ENCODE results near the gene TSACC.
A peak's percentile ranks its signal among the peaks of the same experiment; 100 is the strongest.
"Not testable (repeated sequence)": the region's sequence is repeated elsewhere in the genome, so short reads cannot be mapped to it uniquely, and the experiment has no call there.

TSACC gene

DNA sequence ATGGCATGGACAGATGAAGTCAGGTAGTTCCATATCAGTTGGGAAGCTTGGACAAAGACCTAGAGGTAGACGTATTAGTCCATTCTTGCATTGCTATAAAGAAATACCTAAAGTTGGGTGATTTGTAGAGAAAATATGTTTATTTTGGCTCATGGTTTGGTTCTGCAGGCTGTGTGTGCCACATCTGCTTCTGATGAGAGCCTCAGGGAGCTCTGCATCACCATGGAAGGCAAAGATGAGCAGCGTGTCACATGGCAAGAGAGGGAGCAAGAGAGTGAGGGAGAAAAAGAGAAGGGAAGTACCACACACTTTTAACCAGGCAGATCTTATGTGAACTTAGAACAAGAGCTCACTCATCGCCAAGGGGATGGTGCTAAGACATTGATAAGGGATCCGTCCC is 9.0 kb downstream of the TSACC start:
- no peak for DNase-seq

DNA sequence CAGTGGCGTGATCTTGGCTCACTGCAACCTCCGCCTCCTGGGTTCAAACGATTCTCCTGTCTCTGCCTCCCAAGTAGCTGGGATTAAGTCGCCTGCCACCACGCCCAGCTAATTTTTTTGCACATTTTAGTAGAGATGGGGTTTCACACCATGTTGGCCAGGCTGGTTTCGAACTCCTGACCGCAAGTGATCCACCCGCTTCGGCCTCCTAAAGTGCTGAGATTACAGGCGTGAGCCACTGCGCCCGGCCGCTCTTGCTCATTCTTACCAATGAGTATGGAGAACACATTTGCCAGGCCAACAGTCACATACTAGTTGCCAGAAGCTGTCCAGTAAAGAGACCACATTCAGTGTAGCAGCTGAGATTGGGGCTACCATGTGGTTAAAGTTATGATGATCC is 14.2 kb downstream of the TSACC start:
- not testable (repeated sequence) for DNase-seq

DNA sequence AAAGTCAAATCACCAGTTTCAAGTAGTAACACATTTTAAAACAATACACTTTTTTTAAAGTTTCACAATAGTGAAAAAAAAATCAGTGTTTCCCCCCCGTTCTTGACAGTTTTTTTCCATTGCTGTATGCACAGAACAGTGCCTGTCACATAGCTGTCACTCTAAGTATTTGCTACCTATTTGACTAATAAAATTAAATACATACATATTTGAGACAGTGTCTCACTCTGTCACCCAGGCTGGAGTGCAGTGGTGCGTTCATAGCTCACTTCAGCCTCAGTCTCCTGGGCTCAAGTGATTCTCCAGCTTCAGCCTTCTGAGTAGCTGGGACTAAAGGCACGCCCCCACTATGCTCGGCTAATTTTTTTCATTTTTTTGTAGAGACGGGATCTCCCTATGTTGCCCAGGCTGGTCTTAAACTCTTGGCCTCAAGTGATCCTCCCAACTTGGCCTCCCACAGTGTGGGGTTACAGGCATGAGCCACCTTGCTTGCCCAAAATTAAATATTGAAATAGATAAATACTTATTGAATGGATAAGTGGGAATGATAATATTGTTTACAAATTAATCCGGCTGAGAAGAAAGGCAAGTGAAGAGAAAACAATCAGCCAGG is 18.0 kb downstream of the TSACC start:
- DNase-seq = no peak

DNA sequence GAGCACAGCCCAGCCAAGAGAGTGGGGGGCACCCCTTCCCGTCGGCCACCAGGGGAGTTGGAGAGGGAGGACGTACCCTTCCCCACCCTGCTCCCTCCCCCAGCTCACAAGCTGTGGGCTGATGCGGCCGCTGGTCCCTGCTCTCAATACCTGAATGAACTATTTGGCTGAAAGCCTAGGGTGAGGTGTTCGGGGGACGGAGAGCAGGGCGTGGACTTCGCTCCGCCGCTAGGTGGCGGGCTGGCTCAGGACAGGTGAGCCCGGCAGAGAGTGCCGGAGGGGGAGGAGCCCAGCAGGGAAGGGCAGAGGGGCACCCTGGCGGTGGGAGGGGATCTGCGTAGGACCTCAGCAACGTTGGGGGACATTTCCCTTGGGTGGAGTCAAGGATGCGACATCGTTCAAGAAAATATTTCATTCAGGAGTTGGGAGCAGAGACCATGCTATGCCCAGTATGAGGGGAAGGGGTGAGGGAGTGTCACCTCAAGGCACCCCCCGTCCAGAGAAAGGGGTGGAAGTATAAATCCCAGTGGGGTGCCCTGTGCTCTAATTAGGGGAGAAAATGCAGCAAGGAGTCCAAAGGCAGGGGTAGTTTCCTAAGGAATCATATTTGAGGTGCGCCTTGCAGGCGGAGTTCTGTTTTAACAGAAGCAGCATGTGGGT is 18.7 kb downstream of the TSACC start:
- DNase-seq = peak; percentile 82

DNA sequence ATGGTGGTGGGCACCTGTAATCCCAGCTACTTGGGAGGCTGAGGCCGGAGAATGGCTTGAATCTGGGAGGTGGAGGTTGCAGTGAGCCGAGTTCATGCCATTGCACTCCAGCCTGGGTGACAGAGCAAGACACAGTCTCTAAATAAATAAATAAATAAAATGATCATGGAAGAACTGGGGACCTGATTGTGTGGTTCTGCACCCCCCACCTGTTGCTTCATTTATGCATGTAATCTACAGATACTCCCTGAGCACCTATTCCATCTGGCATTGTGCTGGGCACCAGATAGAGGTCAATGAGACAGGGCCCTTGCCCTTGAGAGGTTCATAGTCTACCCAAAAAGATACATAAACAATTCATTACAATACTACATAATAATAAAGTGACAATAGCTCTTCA is 19.7 kb downstream of the TSACC start:
- no peak for DNase-seq

DNA sequence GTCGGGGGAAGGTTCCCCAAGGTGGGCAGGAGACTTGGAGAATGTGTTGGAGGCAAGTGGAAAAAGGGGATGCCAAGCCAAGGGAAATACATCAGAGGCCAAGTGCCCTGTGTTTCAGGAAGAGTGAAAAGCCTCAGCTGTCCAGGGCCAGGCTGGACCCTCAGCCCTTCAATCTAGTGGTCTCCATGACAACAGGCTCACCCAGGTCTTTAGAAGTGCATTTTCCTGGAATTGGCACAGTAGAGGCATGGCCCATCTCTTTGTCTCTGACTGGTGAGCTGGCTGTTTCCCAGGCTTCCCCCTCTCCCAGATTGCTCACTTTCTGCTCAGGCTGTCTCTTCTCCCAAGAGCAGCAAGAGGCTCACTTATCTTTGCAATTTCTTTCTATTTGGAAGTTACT is 20.3 kb downstream of the TSACC start:
- no peak for DNase-seq

DNA sequence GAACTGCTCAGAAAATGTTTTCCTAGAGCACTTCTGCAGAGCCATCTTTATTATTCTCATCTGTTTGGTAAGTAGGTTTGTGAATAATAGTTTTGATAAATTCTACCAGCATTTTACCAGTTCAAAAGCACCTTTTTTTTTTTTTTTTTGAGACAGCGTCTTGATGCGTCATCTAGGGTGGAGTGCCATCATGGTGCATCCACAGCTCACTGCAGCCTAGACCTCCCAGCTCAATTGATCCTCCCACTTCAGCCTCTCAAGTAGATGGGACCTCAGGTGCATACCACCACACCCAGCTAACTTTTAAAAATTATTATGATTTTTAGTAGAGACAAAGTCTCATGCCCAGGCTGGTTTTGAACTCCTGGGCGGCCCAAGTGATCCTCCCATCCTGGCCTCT is 20.9 kb downstream of the TSACC start:
- no peak for DNase-seq

DNA sequence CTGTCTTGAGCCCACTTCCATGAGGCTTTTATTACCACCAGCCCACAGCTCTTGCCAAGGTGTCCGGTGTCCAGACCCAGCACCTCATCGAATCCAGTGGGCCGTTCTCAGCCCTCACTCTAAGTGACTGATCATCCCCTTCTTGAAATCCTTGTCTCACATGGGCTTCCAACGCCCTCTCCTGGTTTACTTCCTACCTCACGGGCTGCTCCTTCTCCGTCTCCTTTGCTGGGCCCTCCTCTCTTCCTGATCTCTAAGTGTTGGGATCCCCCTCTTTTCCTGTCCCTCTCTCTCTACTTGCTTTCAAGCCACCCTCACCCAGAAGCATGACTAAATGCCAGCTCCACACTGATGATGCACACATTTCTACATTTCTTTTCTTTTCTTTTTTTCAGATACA is 21.6 kb downstream of the TSACC start:
- DNase-seq = no peak

DNA sequence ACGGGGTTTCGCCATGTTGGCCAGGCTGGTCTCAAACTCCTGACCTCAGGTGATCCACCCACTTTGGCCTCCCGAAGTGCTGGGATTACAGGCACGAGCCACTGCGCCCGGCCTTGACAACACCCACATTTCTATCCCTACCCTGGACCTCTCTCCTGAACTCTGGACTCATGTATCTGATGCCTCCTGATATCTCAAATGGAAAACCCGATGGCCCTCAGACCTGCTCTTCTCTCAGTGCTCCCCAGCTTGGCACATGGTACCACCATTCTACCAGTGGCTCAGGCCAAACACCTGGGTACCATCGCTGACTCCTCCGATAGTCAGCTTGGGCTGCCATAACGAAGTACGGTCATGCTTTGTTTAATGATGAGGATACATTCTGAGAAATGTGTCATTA is 22.2 kb downstream of the TSACC start:
- no peak for DNase-seq

DNA sequence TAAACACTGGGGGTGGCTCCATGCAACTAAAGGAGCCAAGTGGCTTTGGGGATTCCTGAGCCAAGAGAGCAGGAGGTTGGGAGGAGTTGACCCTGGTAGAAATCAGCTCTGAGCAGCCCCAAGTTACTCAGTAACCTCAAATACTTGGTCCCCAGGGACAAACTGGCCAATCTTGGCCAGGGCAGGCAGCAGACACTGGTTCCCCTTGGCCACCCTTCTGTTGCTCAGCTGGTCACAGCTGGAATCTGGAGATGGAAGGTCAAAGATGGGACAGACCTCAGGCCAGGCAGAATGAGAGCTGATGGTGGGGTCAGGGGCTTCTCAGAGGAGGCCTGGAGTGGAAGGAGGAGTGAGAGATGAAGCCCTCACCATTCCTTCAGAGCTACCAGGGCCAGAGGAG is 27.4 kb downstream of the TSACC start:
- no peak for DNase-seq

DNA sequence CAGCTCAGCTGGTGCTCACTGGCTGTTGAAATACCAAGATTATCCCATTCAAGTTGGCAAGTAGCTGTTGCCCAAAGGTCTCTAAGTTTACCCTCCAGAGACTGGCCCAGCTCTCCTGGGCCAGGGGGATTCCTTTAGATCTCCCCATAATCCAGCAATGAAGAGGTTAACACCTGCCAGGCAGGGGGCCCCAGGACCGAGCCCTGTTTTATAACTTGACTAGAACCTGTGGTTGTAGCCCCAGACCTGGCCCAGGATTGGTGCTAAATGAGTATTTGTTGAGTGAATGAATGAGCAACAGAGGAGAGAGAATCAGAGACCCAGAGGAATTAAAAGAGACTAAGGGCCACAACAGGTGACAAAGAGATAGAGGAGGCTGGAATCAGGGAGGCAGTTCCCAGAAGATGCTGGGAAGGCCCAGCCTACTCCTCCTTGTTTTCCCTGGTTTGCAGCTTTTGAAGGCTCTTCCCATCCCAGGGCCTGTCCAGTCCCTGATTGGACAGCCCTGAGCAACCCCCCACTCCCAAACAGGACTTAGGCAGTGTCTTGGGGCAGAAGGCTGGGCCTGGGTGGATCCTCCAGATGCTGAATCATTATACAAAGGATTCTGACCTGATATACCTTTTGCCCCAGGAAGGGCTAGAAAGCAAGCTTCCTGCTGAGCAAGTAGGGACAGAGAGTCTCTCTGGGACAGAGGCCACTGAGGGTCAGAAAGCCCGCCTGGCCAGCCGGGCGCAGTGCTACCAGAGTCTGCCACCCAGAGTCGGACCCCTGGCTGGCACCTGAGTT is 28.2 kb downstream of the TSACC start:
- DNase-seq = no peak

DNA sequence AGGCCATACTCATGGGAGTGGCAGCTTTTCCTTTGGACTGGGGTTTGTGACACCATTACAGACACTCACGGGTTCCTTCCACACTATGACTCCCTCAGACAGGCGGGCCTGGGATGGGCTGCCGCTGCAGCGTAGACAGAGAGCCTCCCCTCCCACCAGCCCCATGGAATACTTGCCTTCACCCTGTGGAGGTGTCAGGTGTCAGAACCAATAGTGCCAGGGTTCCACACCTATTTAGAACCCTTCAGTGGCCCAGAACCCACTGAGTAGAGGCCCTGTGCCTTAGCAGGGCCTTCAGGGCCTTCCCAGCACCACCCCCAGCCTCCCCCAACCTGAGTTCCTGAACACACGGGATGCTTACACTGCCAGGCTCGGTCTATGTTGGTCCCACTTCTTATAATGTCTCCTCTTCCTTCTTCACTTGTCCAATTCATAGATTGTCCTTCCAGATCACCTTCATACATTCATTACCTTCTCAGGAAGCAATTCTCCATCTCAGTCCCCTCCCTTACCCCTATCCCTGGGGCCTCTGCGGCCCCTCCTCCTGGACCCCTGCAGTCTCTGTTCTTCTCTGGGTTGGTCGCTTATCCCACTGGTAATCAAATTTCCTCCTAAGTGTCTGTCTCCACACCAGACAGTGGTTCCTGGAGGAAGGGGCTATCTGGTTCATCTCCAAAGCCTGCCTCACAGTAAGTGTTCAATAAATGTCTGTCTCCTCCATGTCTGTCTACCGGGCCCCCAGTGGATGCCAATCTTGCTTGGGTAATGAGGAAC is 29.2 kb downstream of the TSACC start:
- no peak for DNase-seq

DNA sequence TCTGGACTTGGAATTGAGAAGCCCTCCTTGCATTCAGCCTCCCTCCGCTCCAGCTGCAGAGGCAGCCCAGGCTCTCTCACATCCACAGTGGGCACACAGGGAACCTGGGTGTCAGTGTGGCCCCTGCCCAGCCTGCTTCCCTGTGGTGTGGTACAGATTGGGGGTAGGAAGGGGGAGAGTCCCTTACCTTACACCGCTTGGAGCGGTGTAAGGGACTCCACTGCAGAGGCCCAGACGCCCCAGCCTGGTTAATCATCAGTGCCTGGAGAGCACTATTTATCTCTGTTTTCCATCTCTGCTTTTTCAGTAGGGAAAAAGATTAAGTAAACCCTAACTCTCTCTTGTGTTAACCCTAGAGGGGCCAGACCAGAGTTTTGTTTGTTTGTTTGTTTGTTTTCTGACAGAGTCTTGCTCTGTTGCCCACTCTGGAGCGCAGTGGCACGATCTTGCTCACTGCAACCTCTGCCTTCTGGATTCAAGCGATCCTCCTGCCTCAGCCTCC is 29.9 kb downstream of the TSACC start:
- DNase-seq = no peak

DNA sequence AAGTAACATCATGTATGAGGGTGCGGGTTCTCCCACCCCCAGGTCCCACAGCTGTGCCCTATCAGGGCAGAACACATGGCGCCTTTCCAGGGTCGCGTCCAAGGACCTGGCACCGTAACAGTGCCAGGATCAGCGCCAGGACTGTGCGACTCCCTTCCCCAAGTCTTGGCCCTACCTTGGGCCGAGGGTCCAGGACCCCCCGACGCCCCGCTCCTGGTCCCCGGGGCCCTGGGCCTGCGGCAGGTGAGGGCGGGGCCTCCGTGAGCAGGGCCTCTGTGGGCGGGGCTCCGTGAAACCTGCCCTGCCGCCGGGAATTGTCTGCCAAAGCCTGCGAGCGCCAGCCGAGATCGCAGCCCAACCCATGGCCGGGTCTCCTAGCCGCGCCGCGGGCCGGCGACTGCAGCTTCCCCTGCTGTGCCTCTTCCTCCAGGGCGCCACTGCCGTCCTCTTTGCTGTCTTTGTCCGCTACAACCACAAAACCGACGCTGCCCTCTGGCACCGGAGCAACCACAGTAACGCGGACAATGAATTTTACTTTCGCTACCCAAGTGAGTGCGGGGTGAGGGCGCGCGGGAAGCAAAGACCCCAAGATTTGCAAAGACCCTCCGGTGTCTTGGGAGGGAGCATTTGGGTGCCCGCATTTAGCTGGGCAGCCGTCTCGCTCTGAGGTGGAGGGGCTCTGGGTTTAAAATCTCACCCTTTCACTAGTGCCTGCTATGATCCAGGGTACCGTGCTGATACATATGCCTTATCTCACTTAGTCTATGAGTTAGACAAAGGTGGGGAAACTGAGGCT is 30.8 kb downstream of the TSACC start, which contains the start of gene RHBG:
RHBG (plus strand) TSS at position 323 of the 796 bp plus-strand sequence; CDS start at position 362, 39 bp downstream.
- no peak for DNase-seq

DNA sequence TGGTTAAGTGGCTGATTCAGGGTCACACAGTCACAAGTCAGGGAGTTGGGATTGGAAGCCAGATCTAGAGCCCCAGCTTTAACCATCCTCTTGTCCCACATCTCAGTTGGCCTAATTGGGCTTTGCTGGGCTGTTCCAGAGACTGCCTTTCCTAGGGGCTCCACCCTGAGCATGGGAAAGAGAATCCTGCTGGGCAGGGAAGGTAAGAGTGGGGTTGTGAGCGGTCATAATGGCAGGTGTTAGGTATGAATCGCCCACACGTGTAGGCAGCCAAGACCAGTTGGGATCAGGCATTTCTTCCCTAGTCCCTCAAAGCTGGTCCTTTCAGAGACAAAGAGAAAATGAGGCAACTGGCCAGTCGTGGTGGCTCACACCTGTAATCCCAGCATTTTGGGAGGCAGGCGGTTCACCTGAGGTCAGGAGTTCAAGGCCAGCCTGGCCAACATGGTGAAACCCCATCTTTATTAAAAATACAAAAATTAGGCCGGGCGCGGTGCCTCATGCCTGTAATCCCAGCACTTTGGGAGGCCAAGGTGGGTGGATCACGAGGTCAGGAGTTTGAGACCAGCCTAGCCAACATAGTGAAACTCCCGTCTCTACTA is 31.5 kb downstream of the TSACC start:
- not testable (repeated sequence) for DNase-seq

DNA sequence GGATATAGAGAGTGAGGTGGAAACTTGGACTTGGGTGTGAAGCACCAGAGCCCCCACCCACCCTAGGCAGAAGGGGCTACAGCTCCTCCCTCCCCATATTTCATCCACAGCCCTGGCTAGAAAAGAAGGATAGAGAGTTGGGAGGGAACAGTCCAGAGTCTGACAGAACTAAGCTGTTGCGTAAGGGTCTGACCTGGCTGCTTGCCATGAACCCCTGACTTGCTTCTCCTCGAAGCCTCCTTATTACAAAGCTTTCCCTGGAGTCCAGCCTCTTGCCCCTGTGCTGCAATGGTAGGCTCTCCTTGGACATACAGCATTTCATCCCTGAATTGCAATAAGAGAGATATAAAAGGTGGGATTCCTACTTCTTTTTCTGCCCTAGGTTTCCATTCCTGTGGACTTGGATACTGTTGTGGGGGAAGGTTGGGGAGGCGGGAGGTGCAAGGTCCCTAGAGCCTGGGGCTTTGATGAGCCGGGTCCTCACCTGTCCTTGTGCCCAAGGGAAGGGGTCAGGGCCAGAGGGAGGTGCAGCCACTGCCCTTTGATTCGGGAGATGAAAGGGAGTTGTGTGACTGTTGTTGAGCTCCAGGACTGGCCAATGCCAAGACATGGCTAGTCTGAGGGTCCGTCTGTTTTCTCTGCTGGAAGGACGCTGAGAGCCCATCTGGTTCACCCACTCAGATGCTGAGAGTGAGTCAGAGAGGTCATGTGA is 33.4 kb downstream of the TSACC start:
- no peak for DNase-seq

DNA sequence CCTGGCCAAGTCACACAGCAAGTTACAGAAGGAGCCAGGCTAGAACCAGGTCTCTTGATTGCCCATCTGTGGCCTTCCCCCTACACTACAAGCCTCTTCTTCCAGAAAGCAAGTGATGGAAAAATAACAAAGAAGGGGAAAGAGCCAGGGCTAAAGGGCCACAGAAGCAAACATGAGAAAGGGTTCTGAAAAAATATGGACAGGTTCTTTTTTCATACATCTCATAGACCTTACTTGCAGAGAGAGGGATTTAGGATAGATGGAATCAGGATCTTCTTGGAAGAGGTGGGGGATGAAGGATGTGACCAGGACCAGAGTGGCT is 33.9 kb downstream of the TSACC start:
- DNase-seq = no peak

DNA sequence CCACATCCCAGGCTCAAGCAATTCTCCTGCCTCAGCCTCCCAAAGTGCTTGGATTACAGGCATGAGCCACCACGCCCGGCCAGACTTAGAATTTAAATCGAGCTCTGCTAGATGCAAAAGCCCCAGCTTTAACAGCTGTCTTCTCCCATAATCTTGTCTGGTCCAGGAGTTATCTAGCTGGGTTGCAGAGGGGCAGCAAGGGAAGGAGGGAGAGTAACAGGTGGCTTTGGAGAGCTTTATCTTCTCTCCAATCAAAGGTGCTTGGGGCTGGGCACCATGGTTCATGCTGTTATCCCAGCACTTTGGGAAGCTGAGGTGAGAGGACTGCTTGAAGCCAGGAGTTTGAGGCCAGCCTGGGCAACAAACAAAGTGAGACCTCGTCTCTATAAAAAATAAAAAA is 34.5 kb downstream of the TSACC start:
- no peak for DNase-seq

DNA sequence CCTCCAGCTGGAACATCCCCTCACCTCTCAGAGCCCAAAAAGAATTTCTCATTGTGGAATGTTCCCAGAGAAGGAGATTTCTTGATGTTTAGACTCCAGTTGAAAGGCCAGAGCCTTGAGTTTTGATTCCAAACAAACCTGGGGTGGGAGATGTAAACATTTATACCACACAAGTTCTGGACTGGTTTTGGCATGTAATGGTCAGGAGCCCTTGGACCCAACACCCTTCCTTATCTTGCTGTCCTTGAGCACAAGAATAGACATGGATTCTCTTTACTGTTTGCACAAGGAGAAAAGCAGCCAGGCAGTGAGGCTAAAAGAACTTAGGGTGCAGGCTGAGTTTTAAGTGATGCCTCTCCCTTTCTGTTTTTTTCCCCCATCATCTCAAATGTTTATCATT is 35.2 kb downstream of the TSACC start:
- DNase-seq = no peak

DNA sequence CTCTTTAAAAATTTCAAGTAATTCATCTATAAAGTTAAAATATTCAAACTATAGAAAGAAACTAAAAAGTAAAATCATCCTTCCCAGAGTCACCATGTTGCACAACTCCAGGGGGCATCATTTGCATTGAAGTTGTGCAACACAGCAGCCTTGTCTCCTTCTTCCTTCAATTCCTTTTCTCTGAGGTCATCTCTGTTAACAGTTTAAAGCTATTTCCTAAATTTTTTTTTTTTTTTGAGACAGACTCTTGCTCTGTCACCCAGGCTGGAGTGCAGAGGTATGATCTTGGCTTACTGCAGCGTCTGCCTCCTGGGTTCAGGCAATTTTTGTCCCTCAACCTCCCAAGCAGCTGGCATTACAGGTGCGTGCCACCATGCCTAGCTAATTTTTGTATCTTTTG is 37.8 kb downstream of the TSACC start:
- no peak for DNase-seq

Data from activated CD8-positive, alpha-beta memory T cell treated with anti-CD3 and anti-CD28 coated beads for 24 hours (primary cell).